Endothelial cell of umbilical vein (primary cell): ENCODE data around the gene RPP30. TPM values are rescaled to one million over a fixed set of nuclear protein-coding genes. Genes with fewer than 3 reads are reported as not detected.

Experiments
- Bru-seq: library from RNA; stranded (reverse); fragments of 400-500 nt; gene quantifications from one replicate; lab custom pipeline; 2021; lab: Mats Ljungman, UMichigan
- BruChase-seq, 2 experiments: library from RNA; stranded (reverse); fragments of 400-500 nt; gene quantifications; one replicate each; lab custom pipeline; 2021; lab: Mats Ljungman, UMichigan
- BruUV-seq: library from RNA; stranded (reverse); fragments of 400-500 nt; replicated peaks from 2 replicates; lab custom pipeline; 2021; lab: Mats Ljungman, UMichigan
- CTCF ChIA-PET: fragments of 300-600, 350-600 bp; sonication (Branson Sonifier 250); formaldehyde crosslinking; loops from one replicate; lab custom pipeline; 2021; ENCODE audit warnings: antibody characterized with exemption, inconsistent platforms; lab: Charles Lee
- POLR2A ChIA-PET: fragments of 300-600, 350-600 bp; sonication (Branson Sonifier 250); formaldehyde crosslinking; loops from one replicate; lab custom pipeline; 2021; ENCODE audit warnings: antibody characterized with exemption, inconsistent platforms; lab: Charles Lee
- DNase-seq: peaks from one replicate; pipeline ENCODE4 v3.0.0-alpha.2; 2011; ENCODE audit warnings: low read depth, low spot score
- FAIRE-seq: peaks from 2 replicates; lab custom pipeline; 2011; peaks lifted over from hg19 to GRCh38; lab: Jason Lieb, UNC
- H2AFZ ChIP-seq: 2 replicates; pipeline ENCODE4 v1.6.0; 2012; ENCODE audit warnings: low read depth, low read length, control low read depth, inconsistent platforms
- H3K27ac ChIP-seq: 2 replicates; pipeline ENCODE4 v1.5.1; 2011; ENCODE audit warnings: low read depth, mild to moderate bottlenecking, control low read depth, low read length, moderate library complexity; ENCODE audit not compliant: insufficient read depth
- H3K27me3 ChIP-seq, 2 experiments: 2 replicates each; pipeline versions ENCODE4 v1.6.0 to v1.6.1; 2011; ENCODE audit warnings: low read length in 2 of 2, mixed read lengths in 1 of 2; ENCODE audit not compliant: control insufficient read depth in 2 of 2, insufficient read depth in 2 of 2
- H3K36me3 ChIP-seq, 2 experiments: 2 replicates in 1 of 2; 3 replicates in 1 of 2; pipeline ENCODE4 v1.5.1; 2011; ENCODE audit warnings: low read length in 2 of 2, mild to moderate bottlenecking in 1 of 2, moderate library complexity in 1 of 2; ENCODE audit not compliant: control insufficient read depth in 2 of 2, insufficient read depth in 2 of 2; ENCODE audit errors: extremely low read depth in 1 of 2
- H3K4me1 ChIP-seq: 3 replicates; pipeline ENCODE4 v1.5.1; 2011; ENCODE audit warnings: mild to moderate bottlenecking, low read length; ENCODE audit not compliant: control insufficient read depth, insufficient read depth; ENCODE audit errors: extremely low read depth
- H3K4me2 ChIP-seq: 2 replicates; pipeline ENCODE4 v1.6.1; 2011; ENCODE audit warnings: low read length, control low read depth, mixed read lengths; ENCODE audit not compliant: insufficient read depth
- H3K4me3 ChIP-seq, 3 experiments: fragments of 200-600 bp in 1 of 3; sonication (generic), shearing (Covaris generic) in 1 of 3; replicated peaks in 1 of 3; 2 replicates each; pipeline ENCODE4 v1.5.1; 2011 to 2016; ENCODE audit warnings: control low read depth in 3 of 3, low read length in 3 of 3, mild to moderate bottlenecking in 2 of 3, inconsistent platforms in 1 of 3, low read depth in 1 of 3, moderate library complexity in 1 of 3; ENCODE audit not compliant: insufficient read depth in 1 of 3
- H3K79me2 ChIP-seq: 2 replicates; pipeline ENCODE4 v1.6.0; 2012; ENCODE audit warnings: low read length, inconsistent platforms; ENCODE audit not compliant: control insufficient read depth, insufficient read depth
- H3K9ac ChIP-seq: replicated peaks from 2 replicates; pipeline ENCODE3; 2011; ENCODE audit warnings: low read length, control low read depth; ENCODE audit not compliant: insufficient read depth; ENCODE audit errors: extremely low read depth
- H3K9me1 ChIP-seq: replicated peaks from 3 replicates; pipeline ENCODE4 v1.6.0; 2011; ENCODE audit warnings: mild to moderate bottlenecking, low read length; ENCODE audit not compliant: control insufficient read depth, insufficient read depth; ENCODE audit errors: extremely low read depth
- H3K9me3 ChIP-seq: replicated peaks from 2 replicates; pipeline ENCODE4 v1.5.1; 2012; ENCODE audit warnings: low read length, inconsistent platforms; ENCODE audit not compliant: control insufficient read depth, insufficient read depth
- H4K20me1 ChIP-seq: replicated peaks from 2 replicates; pipeline ENCODE3; 2011; ENCODE audit warnings: mild to moderate bottlenecking, low read length; ENCODE audit not compliant: control insufficient read depth, insufficient read depth; ENCODE audit errors: extremely low read depth
- CTCF ChIP-seq, 2 donors: IDR thresholded peaks; 1 replicate in 1 of 2; 2 replicates in 1 of 2; pipeline ENCODE4 v1.5.1; 2011; ENCODE audit warnings: low read length in 2 of 2, mild to moderate bottlenecking in 2 of 2, moderate library complexity in 2 of 2, control low read depth in 1 of 2, inconsistent platforms in 1 of 2, low read depth in 1 of 2; ENCODE audit not compliant: insufficient read depth in 1 of 2; ENCODE audit errors: extremely low read depth in 1 of 2
- EZH2 ChIP-seq: IDR thresholded peaks from 2 replicates; pipeline ENCODE4 v1.6.1; 2012; ENCODE audit warnings: borderline replicate concordance, low read depth, mild to moderate bottlenecking, moderate library complexity, low read length, inconsistent platforms; ENCODE audit not compliant: severe bottlenecking
- GATA2 ChIP-seq: IDR thresholded peaks from 2 replicates; pipeline ENCODE4 v1.7.0; 2011; ENCODE audit warnings: low read depth, mild to moderate bottlenecking, moderate library complexity, mixed read lengths, low read length; ENCODE audit not compliant: insufficient read length, insufficient read depth
- MYC ChIP-seq: IDR thresholded peaks from one replicate; pipeline ENCODE4 v1.6.1; 2011; ENCODE audit warnings: mild to moderate bottlenecking, low read depth, low read length
- POLR2A ChIP-seq: IDR thresholded peaks from 2 replicates; pipeline ENCODE4 v1.6.1; 2012; ENCODE audit warnings: low read depth, mild to moderate bottlenecking, control low read depth, low read length
- POLR2AphosphoS5 ChIP-seq: IDR thresholded peaks from 2 replicates; pipeline ENCODE4 v1.6.1; 2012; ENCODE audit warnings: low read depth, mild to moderate bottlenecking, control low read depth, low read length, moderate library complexity; ENCODE audit not compliant: insufficient read depth
- dilution Hi-C: fragments of 300-500 bp; cut with MboI; formaldehyde crosslinking; loops from one replicate; pipeline ENCODE4 v1.15.0; 2019; ENCODE audit warnings: low sequenced_read_pairs; ENCODE audit not compliant: extremely low pct_ligation_motif_present
- intact Hi-C: fragments of 100-400 bp; cut with micrococcal nuclease; formaldehyde crosslinking; loops from one replicate; pipeline ENCODE4 v1.10.0; 2022
- long read RNA-seq: library from polyadenylated mRNA; stranded (forward); transcript quantifications from one replicate; pipeline ENCODE4 v2.0.0, GENCODE V29; 2021
- polyA minus RNA-seq, 3 experiments: library from RNA; depleted of rRNA, polyadenylated mRNA; stranded (reverse); fragments of >200 nt; gene quantifications; 1 replicate in 1 of 3; 2 replicates in 2 of 3; pipeline ENCODE4 v1.2.3, GENCODE V29; 2011
- polyA plus RNA-seq, 4 experiments: library from polyadenylated mRNA; depleted of rRNA in 3 of 4; stranded (reverse) in 3 of 4; unstranded in 1 of 4; fragments of >200 nt; gene quantifications; 2 replicates each; pipeline versions ENCODE4 v1.2.1 to v1.2.3, GENCODE V29; 2011 to 2012; ENCODE audit warnings: missing spikeins in 1 of 4
- total RNA-seq: library from RNA; stranded (reverse); gene quantifications from 2 replicates; pipeline ENCODE4 v1.2.3, GENCODE V29; 2021

Gene RPP30
- total RNA-seq = 44.3 and 47.8 TPM in 2 replicates
- 15.1 and 21.1 TPM in 2 replicates for polyA plus RNA-seq
- polyA plus RNA-seq (2011; cell fraction: cytosol; rRNA removed) = 27.7 and 28.5 TPM in 2 replicates
- polyA plus RNA-seq (2011; cell fraction: nucleus; rRNA removed) = 44.9 and 55.1 TPM in 2 replicates
- polyA plus RNA-seq (2012) = 45.0 and 81.4 TPM in 2 replicates
- polyA minus RNA-seq = 16.3 and 25.9 TPM in 2 replicates
- polyA minus RNA-seq (2011; cell fraction: cytosol; rRNA and poly(A)+ RNA removed) = 29.7 TPM
- 18.5 and 26.4 TPM in 2 replicates for polyA minus RNA-seq (2011; cell fraction: nucleus; rRNA and poly(A)+ RNA removed)
- Bru-seq, nascent RNA = percentile 83 among the genes with signal in this experiment
- BruChase-seq, experiment 1, labeled RNA remaining after a 6-hour chase = percentile 74 among the genes with signal in this experiment
- percentile 72 among the genes with signal in this experiment for BruChase-seq, experiment 2, labeled RNA remaining after a 2-hour chase
- long read RNA-seq, transcript RPP30-202 (11 exons, 2,589 nt) = major isoform, 68 of 138 reads
- long read RNA-seq, partial matches to known transcripts = 3 of 138 reads
- long read RNA-seq, other reads (novel, unspliced or antisense) = 65 of 138 reads

- H3K4me1 ChIP-seq = peaks cover 18% of the 10 kb centered on the region
- POLR2A ChIA-PET = no interaction called here
- H4K20me1 ChIP-seq = no peaks in the 10 kb centered on the region
- peaks cover 13 to 19% of the 10 kb centered on the region in 2 experiments for H3K27me3 ChIP-seq
- peak within 1 kb of the TSS; percentile 87 for H2AFZ ChIP-seq
- H3K79me2 ChIP-seq = peaks cover 25% of the 10 kb centered on the region
- intact Hi-C loops = loop anchor here (1.0 to 10.0 kb wide), 5 partner anchors 13 to 923 kb away; partner anchors contain the start of genes PCGF5 and TNKS2
- DNase-seq (peak; percentile 92), FAIRE-seq (peak; percentile 93)
- H3K9me3 ChIP-seq = no peaks in the 10 kb centered on the region
- peak within 1 kb of the TSS; percentile 61 for H3K27ac ChIP-seq
- TSS peak; percentile 54 for BruUV-seq
- CTCF ChIA-PET = interaction anchor here (0.7 to 1.7 kb wide), 13 partner anchors 8 to 1076 kb away, joined by 3 to 10 read pairs (median 3); no protein-coding TSS in a partner anchor
- no peaks in the 10 kb centered on the region for H3K9me1 ChIP-seq
- peak within 1 kb of the TSS; percentile 89 to 93 (median 91) for H3K4me3 ChIP-seq
- H3K36me3 ChIP-seq = peaks cover 0 to 2% of the 10 kb centered on the region in 2 experiments
- H3K9ac ChIP-seq = peak within 1 kb of the TSS; percentile 77
- dilution Hi-C loops = no loop called here
- TF ChIP-seq POLR2AphosphoS5 = peak; percentile 68
- TF ChIP-seq POLR2A = peak; percentile 80
- no peak for TF ChIP-seq MYC
- TF ChIP-seq CTCF (IDR thresholded peaks at IDR 0.05; ENCODE audit: extremely low read depth in 1 of 2, insufficient read depth in 1 of 2, low read depth in 1 of 2, low read length in 2 of 2) = no peak
- no peak for TF ChIP-seq EZH2
- no peak for TF ChIP-seq GATA2
- H3K4me2 ChIP-seq = peak within 1 kb of the TSS; percentile 98
Observed at GRCh38 chr10:90871766-90872647, at the start of gene RPP30. Gene RPP30 (plus strand): TSS chr10:90871974. CDS start chr10:90871987, 13 bp downstream.
